GM21447 (cell line): ENCODE measurements around the gene BCKDHB.
"Not testable (repeated sequence)": the region's sequence is repeated elsewhere in the genome, so short reads cannot be mapped to it uniquely, and the experiment has no call there.

Experiments
- ATAC-seq: cut with Tn5 transposase; IDR thresholded peaks from one replicate; pipeline ENCODE4 v1.9.1; 2021; ENCODE audit not compliant: unreplicated experiment

Gene BCKDHB

GRCh38 chr6:80205404-80205803, 98.9 kb downstream of the BCKDHB start:
- no peak for ATAC-seq

DNA sequence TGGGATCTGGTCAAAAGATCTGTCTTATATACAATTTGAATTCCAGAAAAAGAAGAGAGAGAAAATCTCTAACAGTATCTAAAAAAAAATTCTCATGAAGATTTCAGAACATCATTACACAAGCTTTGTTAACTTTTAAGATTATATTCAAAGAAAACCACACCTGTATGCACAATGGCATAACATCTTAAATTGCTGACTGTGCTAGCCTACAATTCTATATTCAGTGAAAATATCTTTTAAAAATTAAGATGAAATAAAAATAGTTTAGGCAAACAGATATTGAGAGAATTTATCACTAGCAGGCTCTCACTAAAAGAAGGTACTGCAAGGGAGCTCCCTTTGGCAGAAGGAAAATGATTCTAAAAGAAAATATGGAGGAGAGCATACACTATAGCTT, 100.3 kb downstream of the BCKDHB start:
- no peak for ATAC-seq

- peak; percentile 42 for ATAC-seq
Observed at GRCh38 chr6:80209430-80209829, 103.0 kb downstream of the BCKDHB start.

GRCh38 chr6:80210618-80211017, 104.1 kb downstream of the BCKDHB start:
- ATAC-seq, result no peak

DNA sequence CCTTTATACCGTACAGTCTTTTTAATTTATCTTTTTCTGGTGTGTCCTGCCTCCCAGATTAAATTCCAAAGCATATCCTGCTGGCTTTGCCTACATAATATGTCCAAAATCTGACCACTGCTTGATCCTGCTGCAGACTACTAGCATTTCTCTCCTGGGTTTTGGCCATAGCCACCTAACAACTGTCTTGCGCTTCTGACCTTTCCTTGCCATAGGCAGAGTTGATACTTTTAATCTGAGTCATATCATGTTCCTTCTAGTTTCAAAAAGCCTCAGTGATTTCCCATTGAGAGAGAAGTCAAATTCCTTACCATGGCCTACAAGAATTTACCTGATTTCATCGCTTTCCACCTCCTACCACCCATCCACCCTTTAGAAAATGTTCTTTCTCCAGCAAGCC, 104.8 kb downstream of the BCKDHB start:
- ATAC-seq, result no peak

GRCh38 chr6:80211890-80212289, 105.4 kb downstream of the BCKDHB start:
- not testable (repeated sequence) for ATAC-seq

- peak; percentile 85 for ATAC-seq
Observed at GRCh38 chr6:80214436-80215022, 108.1 kb downstream of the BCKDHB start.

- ATAC-seq, result no peak
Observed at GRCh38 chr6:80215063-80215462, 108.6 kb downstream of the BCKDHB start.

DNA sequence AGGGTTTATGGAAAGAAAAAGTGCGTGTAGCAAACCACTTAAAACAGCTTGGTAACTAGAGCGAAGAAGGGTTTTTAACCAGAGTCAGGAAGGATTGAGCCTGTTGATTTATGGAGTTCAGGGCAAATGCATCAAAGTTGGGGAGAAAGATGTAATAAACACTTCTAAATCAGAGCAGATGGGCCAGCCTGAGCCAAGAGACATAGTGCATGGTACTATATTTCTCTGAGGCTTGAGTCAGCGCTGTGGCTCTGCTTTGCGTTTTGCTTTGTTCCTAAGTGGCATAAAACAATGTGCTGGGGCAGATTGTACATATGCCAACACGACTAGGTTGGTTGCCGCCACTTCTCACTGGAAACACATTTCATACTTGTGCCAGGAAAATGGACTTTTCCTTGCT, 111.3 kb downstream of the BCKDHB start:
- ATAC-seq, result no peak

DNA sequence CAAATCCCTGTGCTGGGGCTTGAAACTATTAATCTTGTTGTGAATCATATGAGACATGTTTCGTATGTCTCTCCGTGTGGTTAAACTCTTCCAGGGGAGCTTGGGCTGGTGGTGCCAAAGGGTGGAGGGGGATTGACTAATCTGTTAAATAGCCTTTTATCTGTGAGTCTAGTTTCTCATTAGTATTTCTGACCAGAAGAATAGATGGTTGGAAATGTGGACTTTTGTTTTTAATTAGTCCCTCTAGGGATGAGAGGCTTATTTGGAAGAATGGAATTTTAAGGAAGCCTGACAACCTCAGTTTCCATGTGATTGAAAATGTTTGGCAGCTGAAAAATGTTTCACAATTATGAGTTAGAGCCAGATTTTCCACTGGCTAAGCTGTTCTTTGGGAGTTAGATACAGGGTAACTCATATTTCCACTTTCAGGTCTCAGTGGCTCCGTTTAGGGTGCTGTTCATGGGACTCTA, 117.3 kb downstream of the BCKDHB start:
- no peak for ATAC-seq

DNA sequence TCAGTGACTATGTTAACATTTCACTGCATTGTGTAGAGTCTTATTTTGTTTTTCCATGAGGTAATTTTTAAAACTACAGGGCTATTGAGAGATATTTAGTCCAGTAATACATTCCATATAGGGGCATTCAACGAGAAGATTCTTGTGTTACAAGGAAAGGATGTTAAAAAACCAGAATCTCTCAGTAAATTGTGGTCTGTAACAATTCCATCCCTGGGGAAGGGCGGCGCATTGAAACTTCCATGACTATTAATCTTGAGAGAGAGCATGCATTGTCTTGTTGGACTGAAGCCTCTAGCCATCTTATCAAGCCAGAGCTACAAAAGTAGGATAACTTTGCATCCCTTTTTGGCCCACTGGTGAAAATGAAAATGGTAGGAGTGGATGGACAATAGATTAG, 119.7 kb downstream of the BCKDHB start:
- no peak for ATAC-seq

GRCh38 chr6:80226699-80227098, 120.2 kb downstream of the BCKDHB start:
- ATAC-seq, result no peak

- no peak for ATAC-seq
Observed at GRCh38 chr6:80227545-80228105, 121.2 kb downstream of the BCKDHB start.

GRCh38 chr6:80233262-80233661, 126.8 kb downstream of the BCKDHB start:
- no peak for ATAC-seq

- no peak for ATAC-seq
Observed at GRCh38 chr6:80233958-80234357, 127.5 kb downstream of the BCKDHB start.

DNA sequence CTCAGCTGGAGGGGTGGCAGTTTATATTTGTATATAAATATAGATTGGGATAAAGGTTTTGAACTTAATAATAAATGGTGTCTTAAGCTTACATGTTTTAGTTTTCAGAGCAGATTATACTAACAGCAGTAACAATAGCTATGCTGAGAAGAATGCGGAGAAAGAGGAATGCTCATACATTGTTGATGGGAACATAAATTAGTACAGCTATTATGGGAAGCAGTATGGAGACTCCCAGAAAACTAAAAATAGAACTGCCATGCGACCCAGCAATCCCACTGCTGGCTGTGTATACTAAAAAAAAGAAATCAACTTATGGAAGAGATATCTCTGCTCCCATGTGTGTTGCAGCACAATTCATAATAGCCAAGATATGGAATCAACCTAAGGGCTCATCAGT, 127.9 kb downstream of the BCKDHB start:
- ATAC-seq, result no peak

DNA sequence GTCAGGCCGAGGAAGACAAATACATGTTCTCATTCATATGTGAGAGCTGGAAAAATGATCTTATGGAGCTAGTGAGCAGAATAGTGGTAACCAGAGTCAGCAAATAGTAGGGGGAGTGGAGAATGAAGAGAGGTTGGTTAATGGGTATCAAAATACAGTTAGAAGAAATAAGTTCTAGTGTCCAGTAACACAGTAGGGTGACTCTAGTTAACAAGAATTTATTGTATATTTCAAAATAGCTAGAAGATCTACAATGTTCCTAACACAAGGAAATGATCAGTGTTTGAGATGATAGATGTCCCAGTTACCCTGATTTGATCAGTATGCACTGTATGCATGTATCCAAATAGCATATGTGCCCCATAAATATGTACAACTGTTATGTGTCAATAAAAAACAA, 128.4 kb downstream of the BCKDHB start:
- no peak for ATAC-seq

DNA sequence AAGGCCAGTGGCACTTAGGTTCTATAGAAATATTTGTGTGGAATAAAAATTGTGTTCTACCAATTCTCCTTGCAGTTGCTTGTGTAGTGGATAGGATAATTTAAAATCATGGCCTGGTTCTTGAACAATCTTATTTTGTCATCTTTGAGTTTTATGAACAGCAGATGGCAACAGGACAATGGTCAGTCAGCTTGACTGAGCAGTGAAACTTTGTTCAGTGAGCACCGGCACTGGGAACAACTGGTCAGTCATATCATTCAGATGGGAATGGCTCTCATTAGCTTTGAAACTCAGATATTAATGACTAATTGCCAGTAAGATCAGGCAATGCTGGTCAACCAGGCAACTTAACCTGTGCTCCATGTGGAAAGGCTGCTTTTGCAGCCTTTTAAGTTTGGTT, 129.2 kb downstream of the BCKDHB start:
- no peak for ATAC-seq

DNA sequence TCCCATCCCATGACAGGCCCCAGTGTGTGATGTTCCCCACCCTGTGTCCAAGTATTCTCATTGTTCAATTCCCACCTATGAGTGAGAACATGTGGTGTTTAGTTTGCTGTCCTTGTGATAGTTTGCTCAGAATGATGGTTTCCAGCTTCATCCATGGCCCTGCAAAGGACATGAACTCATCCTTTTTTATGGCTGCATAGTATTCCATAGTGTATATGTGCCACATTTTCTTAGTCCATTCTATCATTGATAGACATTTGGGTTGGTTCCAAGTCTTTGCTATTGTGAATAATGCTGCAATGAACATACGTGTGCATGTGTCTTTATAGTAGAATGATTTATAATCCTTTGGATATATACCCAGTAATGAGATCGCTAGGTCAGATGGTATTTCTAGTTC, 132.3 kb downstream of the BCKDHB start:
- not testable (repeated sequence) for ATAC-seq

DNA sequence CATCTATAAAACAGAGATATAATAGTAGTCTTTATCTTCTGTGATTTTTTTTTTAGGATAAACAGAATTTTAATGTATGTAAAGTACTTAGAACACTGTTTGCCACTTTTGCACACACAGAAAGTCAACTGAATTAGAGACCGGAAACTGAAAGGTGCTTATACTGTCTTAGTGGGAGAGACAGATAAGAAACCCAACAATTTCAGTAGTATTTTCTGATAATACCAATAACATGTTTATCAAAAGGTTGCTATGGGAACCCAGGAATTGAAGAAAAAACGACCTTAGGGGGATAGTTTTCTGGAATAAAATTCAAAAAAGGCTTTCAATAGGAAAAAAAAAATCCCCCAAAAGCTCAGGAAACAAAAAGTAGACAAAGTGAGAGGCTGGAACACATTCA, 138.6 kb downstream of the BCKDHB start:
- no peak for ATAC-seq

GRCh38 chr6:80249897-80250296, 143.4 kb downstream of the BCKDHB start:
- ATAC-seq, result no peak

- ATAC-seq, result no peak
Observed at GRCh38 chr6:80250391-80250997, 144.0 kb downstream of the BCKDHB start.

- ATAC-seq, result no peak
Observed at GRCh38 chr6:80251321-80251720, 144.8 kb downstream of the BCKDHB start.
